ENCODE measurements around the gene CXCR4.

GRCh38 chr2:136136931-136137330 is 19.0 kb upstream of the CXCR4 start:
- TF ChIP-seq CTBP1 (IDR thresholded peaks at IDR 0.05; ENCODE audit: borderline replicate concordance) (no peak), ARNT (IDR thresholded peaks at IDR 0.05) (no peak), SP1 (IDR thresholded peaks at IDR 0.05) (no peak), LEF1 (IDR thresholded peaks at IDR 0.05; ENCODE audit: borderline replicate concordance) (no peak), ZNF384 (IDR thresholded peaks at IDR 0.05) (no peak), BHLHE40 (IDR thresholded peaks at IDR 0.05; ENCODE audit: borderline replicate concordance) (no peak), SUZ12 (IDR thresholded peaks at IDR 0.05) (no peak), TARDBP (IDR thresholded peaks at IDR 0.05) (no peak), FOXA1 (IDR thresholded peaks at IDR 0.05) (no peak), FOXM1 (IDR thresholded peaks at IDR 0.05; ENCODE audit: borderline replicate concordance) (no peak), ELF4 (IDR thresholded peaks at IDR 0.05) (no peak), FOXK2 (IDR thresholded peaks at IDR 0.05) (no peak), HDGF (IDR thresholded peaks at IDR 0.05; ENCODE audit: borderline replicate concordance) (no peak), NFRKB (IDR thresholded peaks at IDR 0.05) (no peak)

Measured in HEK293T (cell line).